Measurements from ENCODE around the gene LMF1. TPM values are rescaled to one million over a fixed set of nuclear protein-coding genes. Genes with fewer than 3 reads are reported as not detected.

Gene LMF1
- total and polyA plus RNA-seq, 2 of the 8 experiments (the other 6 are each of a cell fraction or from before 2014, with no cell fraction given), result 3.5 to 9.1 TPM

- no peak for TF ChIP-seq CHD7 (IDR thresholded peaks at IDR 0.05; ENCODE audit: insufficient replicate concordance, low read length)
- TF ChIP-seq CREB1 (IDR thresholded peaks at IDR 0.05), result no peak
- TF ChIP-seq, protein P1, sequence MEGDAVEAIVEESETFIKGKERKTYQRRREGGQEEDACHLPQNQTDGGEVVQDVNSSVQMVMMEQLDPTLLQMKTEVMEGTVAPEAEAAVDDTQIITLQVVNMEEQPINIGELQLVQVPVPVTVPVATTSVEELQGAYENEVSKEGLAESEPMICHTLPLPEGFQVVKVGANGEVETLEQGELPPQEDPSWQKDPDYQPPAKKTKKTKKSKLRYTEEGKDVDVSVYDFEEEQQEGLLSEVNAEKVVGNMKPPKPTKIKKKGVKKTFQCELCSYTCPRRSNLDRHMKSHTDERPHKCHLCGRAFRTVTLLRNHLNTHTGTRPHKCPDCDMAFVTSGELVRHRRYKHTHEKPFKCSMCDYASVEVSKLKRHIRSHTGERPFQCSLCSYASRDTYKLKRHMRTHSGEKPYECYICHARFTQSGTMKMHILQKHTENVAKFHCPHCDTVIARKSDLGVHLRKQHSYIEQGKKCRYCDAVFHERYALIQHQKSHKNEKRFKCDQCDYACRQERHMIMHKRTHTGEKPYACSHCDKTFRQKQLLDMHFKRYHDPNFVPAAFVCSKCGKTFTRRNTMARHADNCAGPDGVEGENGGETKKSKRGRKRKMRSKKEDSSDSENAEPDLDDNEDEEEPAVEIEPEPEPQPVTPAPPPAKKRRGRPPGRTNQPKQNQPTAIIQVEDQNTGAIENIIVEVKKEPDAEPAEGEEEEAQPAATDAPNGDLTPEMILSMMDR (IDR thresholded peaks at IDR 0.05; ENCODE audit: control extremely low read depth in 1 of 3, insufficient read depth in 1 of 3, low read depth in 1 of 3, low read length in 3 of 3), result no peak
- no peak for TF ChIP-seq RFX5 (IDR thresholded peaks at IDR 0.05; ENCODE audit: borderline replicate concordance, low read depth, low read length)
- no peak for TF ChIP-seq SAP30 (IDR thresholded peaks at IDR 0.05; ENCODE audit: insufficient read depth, insufficient replicate concordance, low read length)
- TF ChIP-seq KDM5A (IDR thresholded peaks at IDR 0.05; ENCODE audit: low read length), result no peak
- no peak for TF ChIP-seq TAF7 (optimal IDR thresholded peaks at IDR 0.05; ENCODE audit: borderline replicate concordance, low read depth, low read length)
- no peak for TF ChIP-seq CEBPB (IDR thresholded peaks at IDR 0.05; ENCODE audit: low read depth, low read length)
- no peak for TF ChIP-seq CBX8 (IDR thresholded peaks at IDR 0.05; ENCODE audit: borderline replicate concordance, low read depth, low read length)
Observed at GRCh38 chr16:884232-884631, 86.6 kb downstream of the LMF1 start (continued).

Measured in H1 (cell line).